RWPE1 (cell line): ENCODE data around the gene TNFAIP2.

Source experiments
- CTCF ChIA-PET: fragments of 350-600 bp; sonication (Branson Sonifier 250); formaldehyde crosslinking; extraction: SDS; loops from one replicate; lab custom pipeline; 2021; lab: Yijun Ruan, JAX
- POLR2A ChIA-PET: fragments of 400-600 bp; formaldehyde crosslinking; extraction: SDS; loops from one replicate; lab custom pipeline; 2020; ENCODE audit warnings: antibody characterized with exemption; ENCODE audit not compliant: low non-redundant PET; lab: Yijun Ruan, JAX
- DNase-seq: peaks from one replicate; pipeline ENCODE4 v3.0.0; 2012; ENCODE audit warnings: low spot score
- H3K27ac ChIP-seq: fragments of 450-650 bp; 2 replicates; pipeline ENCODE4 v1.5.1; 2017
- TF ChIP-seq, protein P1 (sequence below): fragments of 450-650 bp; conservative IDR thresholded peaks from 2 replicates; pipeline ENCODE4 v1.5.1; 2017; ENCODE audit warnings: low read depth, mild to moderate bottlenecking

The TNFAIP2 gene

DNA sequence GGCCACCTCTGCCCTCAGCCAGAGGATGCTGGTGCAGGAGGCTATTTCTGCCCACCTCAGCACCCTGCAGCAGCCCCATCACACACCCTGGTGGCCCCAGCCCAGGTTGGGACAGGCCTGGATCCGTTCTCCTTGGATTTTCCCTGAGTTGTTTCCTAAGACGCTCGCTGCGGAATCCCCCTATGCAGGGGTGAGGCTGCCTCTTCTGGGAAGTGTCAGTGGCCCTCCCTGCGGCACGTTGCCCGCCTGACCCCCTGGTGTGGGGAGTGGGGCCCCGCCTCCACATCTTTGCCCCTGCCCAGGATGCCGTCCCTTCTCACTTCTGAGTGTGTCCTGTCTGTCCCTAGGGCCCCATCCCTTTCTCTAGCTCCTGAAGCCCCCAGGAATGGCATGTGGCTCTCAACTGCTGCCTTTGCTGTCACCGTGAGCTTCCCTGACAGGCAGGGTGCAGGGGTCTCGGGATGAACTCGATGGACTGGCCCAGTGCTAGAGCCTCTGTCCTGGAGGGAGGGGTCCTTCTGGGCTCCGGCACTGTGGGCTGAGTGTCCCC lies 29.3 kb upstream of the TNFAIP2 start:
- DNase-seq, result no peak
- peak overlapping the region; percentile 3; the same call in 1 of the 2 replicates for H3K27ac ChIP-seq
- ChIA-PET CTCF (interaction anchor here (0.6 to 1.1 kb wide), 3 partner anchors 11 to 199 kb away, joined by 3 read pairs; no protein-coding TSS in a partner anchor), POLR2A (no interaction called here)
- TF ChIP-seq, protein P1, sequence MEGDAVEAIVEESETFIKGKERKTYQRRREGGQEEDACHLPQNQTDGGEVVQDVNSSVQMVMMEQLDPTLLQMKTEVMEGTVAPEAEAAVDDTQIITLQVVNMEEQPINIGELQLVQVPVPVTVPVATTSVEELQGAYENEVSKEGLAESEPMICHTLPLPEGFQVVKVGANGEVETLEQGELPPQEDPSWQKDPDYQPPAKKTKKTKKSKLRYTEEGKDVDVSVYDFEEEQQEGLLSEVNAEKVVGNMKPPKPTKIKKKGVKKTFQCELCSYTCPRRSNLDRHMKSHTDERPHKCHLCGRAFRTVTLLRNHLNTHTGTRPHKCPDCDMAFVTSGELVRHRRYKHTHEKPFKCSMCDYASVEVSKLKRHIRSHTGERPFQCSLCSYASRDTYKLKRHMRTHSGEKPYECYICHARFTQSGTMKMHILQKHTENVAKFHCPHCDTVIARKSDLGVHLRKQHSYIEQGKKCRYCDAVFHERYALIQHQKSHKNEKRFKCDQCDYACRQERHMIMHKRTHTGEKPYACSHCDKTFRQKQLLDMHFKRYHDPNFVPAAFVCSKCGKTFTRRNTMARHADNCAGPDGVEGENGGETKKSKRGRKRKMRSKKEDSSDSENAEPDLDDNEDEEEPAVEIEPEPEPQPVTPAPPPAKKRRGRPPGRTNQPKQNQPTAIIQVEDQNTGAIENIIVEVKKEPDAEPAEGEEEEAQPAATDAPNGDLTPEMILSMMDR, result no peak

DNA sequence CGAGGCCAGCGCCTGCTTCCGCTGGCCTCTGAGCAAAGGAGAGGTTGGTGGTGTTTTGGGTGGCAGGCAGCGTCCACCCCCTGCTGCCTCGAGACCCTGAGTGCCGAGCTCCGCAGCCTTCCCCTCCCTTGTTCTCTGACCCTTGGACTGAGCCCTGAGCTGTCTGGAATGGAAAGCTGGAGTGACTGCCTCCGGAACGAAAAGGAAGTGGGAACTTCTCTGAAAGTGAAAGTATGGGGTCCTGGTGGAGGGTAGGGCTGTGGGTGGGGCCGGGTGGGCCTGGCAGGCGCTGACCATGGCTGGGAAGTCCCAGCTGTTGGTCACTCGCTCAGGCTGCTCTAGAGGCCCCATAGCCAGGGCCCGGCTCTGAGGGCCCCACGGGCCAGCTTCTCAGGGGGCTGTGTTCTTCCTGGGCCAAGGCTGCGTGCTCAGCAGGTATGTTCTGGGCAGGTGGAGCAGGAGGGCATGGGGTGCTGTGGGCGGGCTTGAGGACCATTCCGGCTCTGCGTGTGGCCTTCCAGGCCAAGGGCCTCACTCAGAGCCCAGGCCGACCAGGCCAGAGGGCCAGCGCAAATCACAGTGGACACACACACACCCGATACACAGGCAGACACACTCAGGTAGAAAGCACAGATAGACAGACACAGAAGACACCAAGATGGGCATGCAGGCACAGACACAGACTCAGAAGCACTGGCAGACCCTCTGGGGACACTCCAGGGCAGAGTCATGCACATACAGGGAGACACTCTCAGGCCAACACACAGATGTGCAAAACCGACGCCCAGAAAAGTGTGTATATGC lies 28.7 kb upstream of the TNFAIP2 start, which contains the start of gene EXOC3L4:
Gene EXOC3L4, plus strand, starts transcription at position 320 of the 804 bp plus-strand sequence. CDS start 5,495 bp downstream, outside the sequence.
- no peak for DNase-seq
- ChIA-PET POLR2A (interaction anchor here (0.6 kb wide), 1 partner anchor 183 kb away, joined by 7 read pairs; no protein-coding TSS in a partner anchor), CTCF (interaction anchor here (0.6 to 1.1 kb wide), 2 partner anchors 10 to 198 kb away, joined by 3 read pairs; no protein-coding TSS in a partner anchor)
- peak within 1 kb of the TSS; percentile 5; the same call in 1 of the 2 replicates for H3K27ac ChIP-seq
- TF ChIP-seq, protein P1, result no peak

- no peak for DNase-seq
- TF ChIP-seq, protein P1, result no peak
- no peak overlapping the region for H3K27ac ChIP-seq
- ChIA-PET POLR2A (interaction anchor here (0.6 kb wide), 1 partner anchor 182 kb away, joined by 7 read pairs; no protein-coding TSS in a partner anchor), CTCF (interaction anchor here (0.6 to 1.1 kb wide), 4 partner anchors 10 to 148 kb away, joined by 3 to 6 read pairs (median 3); no protein-coding TSS in a partner anchor)
Measured at GRCh38 chr14:103095210-103095778, 28.0 kb upstream of the TNFAIP2 start.

GRCh38 chr14:103096387-103096786 lies 26.9 kb upstream of the TNFAIP2 start:
- no peak overlapping the region for H3K27ac ChIP-seq
- POLR2A ChIA-PET, result no interaction called here
- CTCF ChIA-PET, result interaction anchor here (0.9 kb wide), 1 partner anchor 9 kb away, joined by 6 read pairs; no protein-coding TSS in a partner anchor
- TF ChIP-seq, protein P1, result no peak
- DNase-seq, result no peak

DNA sequence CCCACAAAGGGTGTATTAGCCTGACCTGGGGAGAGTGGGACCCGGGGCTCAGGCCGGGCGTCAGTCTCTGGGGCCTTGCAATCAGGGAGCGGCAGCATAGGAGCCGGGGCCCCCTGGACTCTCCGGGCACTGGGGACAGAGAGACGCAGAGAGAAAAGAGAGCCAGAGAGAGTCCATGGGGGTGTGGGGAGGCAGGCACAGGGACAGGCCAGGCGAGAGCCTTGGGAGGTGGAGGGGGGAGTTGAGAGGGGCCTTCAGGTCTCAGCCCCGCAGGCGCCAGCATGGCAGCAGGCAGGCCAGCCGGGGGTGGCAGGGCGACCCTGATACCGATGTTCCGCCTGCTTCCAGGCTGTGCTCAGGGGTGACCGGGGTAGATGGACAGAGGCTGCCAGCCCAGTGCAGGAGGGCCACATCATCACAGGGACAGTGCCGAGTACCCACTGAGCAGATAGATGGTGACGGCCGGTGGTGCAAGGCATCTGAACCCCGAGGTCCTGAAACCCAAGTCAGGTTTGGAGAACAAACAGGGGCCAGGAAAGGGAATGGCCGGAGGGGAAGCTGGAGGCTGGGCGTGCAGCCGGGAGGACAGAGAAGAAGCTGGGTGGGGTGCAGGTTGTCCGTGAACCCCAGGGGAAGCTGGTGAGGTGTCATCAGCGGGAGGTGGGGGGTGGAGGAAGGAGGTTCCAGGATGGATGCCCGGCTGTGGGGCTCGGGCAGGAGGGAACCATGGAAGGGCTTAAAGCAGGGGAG lies 25.8 kb upstream of the TNFAIP2 start:
- DNase-seq, result no peak
- POLR2A ChIA-PET, result no interaction called here
- H3K27ac ChIP-seq, result no peak overlapping the region
- CTCF ChIA-PET, result interaction anchor here (0.7 kb wide), 1 partner anchor 178 kb away, joined by 3 read pairs; no protein-coding TSS in a partner anchor
- TF ChIP-seq, protein P1, result no peak
